OCI-M2 (cell line): ENCODE measurements around the gene EGFL7.

Experiments
- DNase-seq: peaks from one replicate; lab custom pipeline; 2025; ENCODE audit not compliant: unreplicated experiment; lab: John Stamatoyannopoulos, UW

Gene EGFL7

DNA sequence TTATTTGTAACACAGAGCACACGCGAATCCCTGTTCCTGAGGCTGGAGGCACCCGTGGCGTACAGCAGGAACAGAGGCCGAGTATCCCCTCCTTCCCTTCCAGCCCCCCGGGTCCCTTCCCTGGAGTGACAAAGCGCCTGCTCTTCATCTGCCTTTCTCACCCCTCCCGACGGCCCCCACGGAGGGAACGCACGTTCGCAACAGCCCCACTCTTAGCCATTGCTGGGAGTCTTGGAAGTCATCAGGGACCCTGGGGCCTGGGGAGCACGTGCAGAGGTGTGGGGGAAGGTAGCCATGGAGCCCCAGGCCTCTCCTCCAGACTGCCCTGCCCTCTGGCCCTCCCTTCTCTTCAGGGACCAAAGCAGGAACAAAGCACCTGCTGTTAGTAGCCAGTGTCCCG lies 22.1 kb downstream of the EGFL7 start:
- no peak for DNase-seq

DNA sequence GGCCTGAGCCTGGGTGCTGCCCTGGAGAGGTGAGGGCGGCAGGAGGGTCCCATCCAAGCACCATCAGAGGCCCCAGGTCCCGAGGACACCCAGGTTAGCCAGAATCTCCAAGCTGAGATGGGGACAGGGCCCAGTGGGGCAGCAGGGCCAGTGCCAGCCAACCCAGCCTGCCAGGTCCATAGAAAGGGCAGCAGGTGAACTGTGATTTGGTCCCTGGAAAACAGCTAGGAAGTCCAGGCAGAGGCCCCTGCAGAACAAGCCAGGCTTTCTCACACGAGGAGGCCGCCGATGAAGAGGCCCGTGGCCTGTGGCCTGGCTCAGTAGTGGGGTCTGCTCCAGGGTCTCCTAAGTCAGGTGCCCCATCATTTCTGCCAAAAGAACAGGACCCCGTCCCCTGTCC lies 22.5 kb downstream of the EGFL7 start:
- DNase-seq, result no peak

DNA sequence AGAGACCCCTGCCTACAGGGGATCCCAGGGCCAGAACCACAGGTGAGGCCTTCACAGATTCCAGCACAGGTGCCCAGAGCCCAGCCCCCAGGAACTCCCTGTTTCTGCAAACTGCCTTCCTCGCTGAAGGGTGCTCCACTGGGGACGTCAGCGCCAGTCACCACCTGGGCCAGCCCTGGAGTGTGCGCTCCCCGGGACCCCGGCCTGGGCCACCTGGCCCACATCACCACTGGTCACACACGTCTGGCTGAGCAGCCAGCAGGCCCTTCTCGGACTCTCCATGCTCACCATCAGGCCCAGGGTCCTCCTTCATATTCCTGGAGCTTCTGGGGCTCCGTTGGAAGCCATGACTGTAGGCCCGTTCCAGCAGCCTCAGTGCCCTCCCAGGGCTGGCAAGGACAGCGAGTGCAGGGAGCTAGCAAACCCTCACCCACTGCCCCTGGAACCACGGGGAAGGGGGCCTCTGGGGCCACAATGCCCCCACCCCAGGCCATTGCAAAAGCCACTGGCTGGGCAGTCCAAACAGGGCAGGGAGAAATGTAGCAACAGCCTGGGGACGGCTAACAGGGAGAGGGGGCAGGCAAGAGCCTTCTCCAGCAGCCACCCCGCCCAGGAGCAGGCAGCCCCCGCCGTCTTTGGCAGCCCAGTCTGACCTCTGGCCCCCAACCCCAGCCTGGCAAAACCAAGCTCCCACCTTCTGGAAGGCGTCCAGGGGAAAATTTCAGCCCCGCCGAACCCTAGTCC lies 23.2 kb downstream of the EGFL7 start:
- no peak for DNase-seq

DNA sequence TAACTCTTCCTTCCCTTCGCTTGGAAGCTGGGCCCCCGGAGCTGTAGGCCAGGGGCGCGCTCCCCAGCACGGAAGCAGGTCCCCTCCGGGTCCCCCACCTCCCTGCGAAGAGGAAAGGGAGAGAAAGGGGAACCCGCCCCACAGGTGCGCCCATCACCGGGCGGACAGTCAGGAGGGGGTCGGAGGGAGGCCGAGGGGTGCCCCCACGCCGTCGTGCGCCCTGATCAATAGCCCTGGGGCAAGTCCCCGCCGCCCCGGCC lies 23.7 kb downstream of the EGFL7 start:
- no peak for DNase-seq

DNA sequence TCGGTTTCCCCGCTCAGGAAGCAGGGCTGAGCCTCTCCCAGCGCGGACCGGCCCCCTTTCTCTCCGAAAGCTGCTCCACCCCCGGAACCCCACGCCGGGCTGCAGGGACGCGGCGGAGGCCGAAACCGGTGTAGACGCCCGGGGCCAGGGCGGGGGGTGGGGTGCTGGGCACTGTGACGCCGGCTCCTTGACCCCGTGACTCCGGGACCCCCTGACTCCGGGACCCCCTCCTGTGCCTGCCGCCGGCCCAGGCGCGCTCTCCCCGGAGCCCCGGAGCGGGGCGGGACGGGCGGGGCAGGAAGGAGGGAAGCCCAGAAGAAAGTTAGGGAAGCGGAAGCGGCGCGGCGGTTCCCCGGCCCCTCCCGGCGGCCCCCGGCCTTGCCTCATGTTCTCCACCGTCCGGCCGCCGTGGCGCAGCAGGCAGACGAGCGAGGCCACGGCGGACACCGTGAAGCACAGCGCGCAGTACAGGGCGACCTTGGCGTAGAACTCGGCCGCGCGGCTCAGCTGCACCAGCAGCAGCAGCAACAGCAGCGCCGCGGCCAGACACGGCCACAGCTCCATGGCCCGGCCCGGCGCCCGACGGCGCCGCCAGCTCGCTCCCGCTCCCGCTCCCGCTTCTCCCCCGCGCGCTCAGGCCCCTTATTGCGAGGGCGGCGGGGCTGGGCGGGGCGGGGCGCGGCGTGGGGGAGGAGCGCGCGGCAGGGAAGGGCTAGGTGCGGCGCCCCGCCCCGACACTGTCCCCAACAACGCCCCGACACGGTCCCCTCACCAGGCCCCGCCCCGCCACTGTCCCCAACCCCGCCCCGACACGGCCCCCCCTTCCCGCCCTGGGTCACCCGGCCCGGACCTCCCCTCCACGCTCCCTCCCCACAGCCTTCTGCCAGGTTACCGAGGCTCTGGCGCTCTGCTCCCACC lies 24.3 kb downstream of the EGFL7 start, which contains the start of gene AGPAT2:
TSS of gene AGPAT2 (minus strand) at position 664 of the 918 bp plus-strand sequence. CDS start at position 564, 100 bp downstream.
- no peak for DNase-seq

DNA sequence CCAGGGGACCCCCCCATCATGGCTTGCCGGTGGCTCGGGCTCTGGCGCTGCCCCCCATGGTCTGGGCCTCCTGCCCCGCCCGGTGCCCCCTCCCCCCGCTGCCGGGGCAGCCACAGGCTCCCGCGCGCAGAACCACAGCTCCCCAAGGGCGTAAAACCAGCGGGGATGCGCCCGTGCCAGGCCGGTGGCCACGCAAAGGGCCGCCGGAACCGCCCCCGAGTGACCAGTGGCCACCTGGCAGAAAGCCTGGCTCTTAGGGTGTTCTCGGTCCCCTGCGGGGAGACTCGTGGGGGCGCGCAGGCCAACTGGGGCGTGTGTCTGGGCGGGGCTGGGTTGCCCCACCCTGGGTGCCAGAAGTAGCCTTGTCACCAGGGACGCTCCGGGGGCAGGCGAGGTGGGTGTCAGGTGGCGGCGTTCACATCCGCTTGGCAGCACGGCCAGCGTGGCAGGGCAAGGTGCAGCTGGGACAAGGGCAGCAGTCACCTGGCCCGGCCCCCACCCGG lies 25.1 kb downstream of the EGFL7 start:
- no peak for DNase-seq

DNA sequence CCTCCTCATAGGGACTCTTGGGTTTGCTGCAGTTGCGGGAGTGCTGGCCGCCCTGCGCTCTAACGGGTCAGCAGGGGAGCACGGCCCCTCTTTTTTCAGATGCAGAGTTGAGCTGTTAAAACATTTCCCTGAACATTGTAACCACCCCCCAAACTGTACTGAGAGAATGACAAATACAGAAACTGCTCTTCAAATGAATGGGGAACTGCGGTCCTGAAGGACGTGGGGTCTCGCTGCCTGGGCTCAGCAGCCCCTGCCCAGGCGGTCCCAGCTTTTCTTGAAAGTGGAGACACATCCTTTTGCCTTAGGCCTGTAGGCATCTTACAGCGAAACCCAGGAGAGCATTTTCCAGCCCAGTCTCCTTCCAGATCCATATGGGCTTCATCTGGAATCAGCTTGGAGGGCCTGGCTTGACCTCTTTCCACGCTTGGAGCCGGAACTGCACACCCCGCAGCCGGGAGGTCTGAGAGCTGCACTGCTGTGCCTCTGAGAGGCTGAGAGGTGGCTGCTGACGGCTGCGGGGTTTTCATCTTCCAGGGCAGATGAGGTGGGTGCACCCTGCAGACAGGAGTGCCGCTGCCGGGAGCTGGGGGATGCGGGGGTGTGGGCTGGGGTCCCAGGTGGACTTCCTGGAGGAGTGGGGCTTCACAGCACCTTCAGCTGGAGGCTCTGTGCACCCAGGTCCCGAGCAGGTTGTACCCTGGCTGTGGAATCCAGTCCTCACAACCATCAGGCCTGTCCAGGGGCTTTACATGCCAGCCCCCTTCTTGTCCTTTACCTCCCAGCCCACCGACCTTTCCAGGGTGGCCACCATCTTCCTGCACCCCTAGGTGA lies 25.8 kb downstream of the EGFL7 start:
- no peak for DNase-seq

DNA sequence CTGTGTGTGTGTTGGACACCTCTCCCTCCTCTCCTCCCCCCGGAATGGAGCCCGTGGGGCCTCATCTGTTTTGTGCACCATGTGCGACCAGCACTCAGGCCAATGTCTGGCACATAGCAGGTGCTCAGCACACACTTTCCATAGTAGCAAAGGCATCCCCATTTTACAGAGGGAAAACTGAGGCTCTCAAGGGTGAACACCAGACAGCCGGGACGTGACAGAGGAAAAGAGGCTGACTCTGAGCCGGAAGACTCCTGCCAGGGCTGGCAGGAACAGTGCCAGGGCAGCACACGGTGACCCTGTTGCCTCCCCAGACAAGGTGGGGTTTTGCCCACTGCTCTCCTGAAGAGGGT lies 26.4 kb downstream of the EGFL7 start:
- DNase-seq, result no peak

DNA sequence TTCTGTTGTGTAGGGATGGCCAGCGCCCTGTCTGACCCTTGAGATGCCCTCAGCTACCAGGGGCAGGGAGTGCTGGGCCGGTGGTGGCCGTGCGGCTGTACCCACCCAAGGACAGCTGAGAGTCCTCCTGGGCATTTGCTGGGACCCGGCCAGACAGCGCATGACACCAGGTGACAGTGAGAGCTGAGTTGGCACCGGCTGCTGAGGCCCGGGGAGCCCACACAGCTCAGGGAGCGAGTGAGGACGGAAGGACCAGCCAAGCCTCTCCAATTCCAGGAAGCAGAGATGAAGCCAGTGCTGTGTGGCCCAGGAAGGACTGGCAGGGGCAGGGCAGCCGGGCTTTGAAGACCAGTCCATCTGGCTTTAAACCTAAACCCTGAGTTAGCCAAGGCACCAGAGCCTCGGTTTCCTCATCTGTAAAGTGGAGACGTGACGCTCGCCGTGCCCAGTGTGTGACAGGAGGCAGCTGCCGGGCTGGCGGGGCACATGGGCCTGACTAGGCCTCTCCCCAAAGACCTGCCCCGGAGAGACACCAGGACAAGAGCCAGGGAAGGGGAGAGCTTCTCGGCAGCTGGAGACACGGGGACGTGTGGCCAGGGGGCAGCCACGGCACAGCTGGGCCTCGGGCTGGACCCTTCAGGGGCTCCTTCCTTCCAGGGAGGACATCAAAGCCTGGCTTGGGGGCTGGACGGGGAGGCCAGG lies 27.5 kb downstream of the EGFL7 start:
- DNase-seq, result no peak

DNA sequence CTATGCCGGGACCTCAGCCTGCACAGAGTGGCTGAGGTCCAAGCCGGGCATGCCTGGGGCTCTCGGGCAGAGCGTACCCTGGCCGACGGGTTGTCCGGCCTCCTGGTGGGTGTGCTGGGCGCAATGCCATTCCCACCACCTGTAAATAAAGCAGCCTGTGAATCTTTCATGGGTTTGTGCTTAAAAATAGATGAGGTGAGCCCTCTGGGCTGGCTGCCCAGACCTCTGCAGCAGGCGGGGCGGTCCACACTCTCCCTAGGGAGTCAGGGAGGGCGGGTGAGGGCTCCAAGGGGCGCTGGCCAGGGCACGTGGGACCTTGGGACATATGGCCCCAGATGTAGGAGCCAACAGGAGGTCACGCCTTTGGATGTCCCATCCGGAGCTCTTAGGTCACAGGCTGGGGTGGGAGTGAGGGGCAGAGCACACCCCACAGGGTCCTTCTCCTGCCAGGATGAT lies 28.1 kb downstream of the EGFL7 start:
- no peak for DNase-seq

DNA sequence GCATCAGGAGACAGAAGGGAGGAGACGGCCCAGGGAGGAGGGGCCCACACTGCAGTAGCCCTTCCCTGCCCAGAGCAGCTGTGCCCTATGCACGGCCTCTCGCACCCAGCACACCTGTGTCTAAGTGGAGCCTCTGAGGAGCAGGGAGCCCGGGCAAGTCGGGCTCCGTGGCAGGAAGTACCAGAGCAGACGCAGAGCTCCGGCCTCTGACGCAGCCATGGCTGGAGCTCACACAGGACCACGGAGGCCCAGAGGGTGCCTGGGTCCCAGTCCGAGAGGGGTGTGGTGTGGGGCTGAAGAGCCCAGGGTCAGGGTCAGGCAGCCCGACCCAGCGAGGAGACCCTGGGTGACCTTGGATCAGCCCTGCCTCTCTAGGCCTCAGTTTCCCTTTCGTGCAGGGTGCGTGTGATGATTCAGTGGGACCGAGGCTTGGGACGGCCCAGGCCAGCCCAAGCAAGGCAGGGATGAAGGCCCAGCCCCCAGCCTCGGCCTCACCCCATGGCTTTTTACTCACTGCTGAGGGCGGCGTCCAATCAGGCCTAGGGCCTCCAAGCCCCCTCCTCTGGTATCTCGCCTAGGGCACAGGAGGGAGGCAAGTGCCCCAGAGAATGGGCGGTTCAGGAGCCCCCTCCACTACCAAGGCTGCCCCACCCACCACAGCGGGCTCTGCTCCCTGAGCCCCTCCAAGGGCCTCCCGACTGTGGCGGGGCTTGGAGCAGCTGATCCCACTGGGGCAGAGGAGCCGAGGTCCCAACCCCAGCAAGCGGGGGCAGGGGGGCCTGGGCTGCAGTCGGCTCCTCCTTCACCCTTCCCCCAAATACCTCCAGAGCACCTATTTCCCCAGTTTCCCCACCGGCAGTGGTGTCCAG lies 28.8 kb downstream of the EGFL7 start:
- DNase-seq, result no peak

DNA sequence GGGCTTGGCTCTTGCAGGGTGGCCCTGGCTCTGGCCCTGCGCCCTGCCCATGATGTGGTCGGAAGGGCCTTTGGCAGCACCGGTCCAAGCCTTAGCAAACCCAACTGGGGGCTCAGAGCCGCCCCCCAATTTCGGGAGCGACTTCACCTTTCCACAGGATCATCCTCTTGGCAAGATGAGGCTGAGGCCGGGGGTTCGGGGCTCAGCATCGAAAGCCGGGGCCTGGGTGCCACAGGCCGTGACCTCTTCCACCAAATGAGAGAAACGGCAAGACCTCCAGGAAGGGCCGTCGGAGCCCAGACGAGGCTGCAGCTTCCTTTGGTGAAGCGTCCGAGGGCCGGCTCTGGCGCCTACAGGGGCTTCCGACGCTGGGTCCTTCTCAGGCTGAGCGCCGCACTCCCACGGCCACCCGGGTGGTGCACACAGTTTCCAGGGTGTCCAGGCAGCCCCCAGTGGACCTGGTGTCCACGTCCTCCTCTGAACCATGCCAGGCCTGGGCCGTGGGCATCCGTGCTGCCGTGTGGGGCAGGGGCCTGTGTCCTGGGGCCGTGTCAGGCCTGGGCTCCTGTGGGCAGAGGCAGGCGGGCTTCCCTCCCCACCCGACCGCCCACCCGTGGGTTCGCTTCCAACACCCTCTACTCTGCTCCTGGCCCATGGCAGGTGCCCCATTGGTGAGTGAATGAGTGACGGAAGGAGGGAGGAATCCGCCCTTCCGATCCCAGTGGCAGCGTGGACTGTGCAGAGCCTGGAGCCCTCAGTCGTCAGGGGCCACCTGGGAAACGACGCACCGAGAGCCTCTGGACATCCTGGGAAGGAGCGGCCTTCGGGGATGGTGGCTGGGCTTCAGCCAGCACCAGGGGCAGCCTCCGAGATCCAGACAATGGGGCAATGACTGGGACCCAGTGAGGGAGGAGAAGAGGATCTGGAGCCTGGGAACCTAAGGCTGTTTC lies 29.7 kb downstream of the EGFL7 start:
- DNase-seq, result no peak

DNA sequence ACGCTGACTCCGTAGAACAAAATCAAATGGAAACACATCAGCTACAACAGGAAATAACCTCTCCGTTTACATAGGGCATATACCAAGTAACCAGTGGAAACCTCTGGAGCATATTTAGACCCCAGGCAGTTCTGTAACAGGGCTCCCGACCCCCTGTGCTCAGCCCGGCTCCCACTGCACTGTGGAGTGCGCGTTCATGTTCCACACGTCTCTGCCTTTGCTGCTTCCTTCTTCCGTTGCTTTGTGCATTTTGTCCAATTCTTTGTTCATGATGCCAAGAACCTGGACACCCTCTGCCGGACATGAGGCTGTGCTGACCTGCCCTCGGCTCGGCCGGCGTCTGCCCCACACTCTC lies 30.4 kb downstream of the EGFL7 start:
- no peak for DNase-seq

DNA sequence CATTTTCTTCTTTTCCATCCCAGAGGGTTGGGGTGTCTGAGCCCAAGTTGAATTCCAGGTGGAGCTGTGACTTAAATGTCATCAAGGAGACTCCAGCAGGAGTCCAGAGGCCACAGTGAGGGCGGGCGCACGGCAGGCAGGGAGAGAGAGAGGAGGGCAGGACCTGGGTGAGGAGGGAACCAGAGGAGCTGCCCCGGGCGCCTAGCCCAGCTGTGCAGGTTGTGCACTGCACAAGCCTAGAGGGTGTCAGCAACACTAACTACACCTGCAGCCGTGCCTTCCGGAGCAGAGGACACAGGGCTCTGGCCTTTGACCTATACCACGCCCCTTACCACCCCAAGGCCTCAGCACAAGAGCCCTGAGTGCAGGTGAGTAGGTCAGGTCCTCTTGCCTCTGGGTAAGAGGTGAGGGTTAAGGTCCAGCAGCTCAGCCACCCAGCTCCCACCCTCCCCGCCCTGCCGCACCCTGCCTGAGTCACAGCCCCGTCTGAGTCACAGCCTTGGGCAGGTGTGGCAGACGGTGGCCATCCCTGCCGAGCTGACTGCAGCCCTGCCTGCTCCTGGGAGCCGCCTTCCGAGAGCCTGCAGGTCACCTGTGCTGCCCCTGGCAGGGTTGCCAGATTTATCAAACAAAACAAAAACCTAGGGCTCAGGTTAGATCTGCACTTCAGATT lies 30.9 kb downstream of the EGFL7 start:
- no peak for DNase-seq

DNA sequence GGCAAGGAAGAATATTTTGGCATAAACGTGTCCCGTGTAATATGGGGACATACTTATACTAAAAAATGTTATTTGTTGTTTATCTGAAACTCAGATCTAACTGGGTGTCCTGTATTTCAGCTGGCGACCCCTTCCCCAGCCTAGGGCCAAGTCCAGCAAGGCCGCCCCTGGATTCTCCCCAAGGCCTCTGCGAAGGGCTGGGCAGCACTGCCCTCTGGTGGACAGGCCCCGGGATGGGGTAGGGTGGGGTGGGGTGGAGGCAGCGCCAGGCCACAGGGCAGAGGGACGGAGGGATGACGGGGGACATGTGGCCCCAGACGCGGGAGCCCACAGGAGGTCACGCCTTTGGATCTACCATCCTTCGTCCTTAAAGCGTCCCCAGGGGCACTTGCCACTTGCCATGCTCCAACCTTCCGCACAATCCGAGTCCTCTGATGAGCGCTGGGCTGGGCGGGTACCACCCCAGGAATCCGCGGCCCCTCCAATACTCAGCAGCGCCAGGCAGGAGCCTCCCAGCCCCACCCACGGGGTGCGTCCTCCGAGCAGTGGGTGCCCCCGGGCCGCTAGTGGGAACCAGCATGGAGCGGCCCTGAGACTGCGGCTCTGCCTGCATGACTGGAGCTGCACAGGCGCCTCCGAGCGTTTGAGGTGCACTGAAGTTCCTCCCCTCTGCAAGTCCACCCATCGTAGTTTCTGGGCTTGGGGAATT lies 31.6 kb downstream of the EGFL7 start:
- no peak for DNase-seq

DNA sequence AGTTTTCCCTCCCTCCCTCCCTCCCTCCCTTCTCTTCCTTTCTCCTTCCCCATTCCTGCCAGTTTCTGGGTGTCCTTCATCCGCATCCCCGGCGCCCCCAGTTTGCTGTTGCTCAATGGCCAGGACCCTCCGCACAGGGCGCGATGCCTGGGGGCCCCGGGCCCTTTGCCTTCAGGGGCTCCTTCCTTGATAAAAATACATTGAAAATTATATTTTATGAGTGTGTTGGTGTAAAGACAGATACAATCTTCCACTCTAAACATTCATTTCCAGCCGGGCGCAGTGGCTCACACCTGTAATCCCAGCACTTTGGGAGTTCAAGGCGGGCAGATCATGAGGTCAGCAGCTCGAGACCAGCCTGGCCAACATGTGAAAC lies 32.1 kb downstream of the EGFL7 start:
- no peak for DNase-seq

DNA sequence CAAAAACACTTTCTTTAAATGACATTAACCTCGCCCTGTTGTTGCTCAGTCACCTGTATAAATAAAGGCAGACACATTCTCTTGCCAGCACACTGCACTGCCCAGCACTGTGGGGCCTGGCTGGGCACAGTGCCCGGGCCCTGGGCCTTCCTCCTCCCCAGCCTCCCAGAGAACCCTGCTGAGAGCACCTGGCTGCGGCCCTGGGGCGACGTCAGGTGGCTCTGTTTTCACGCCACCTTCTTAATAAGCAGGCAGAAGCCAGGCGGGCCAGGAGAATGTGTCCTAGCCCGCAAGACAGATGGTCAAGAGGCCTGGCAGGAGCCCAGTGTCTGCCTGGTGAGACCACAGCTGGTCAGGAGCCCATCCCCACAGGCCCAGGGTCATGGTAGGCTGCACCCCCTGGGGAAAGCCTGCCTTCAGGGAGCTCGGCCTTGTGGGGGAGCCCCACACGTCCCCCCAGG lies 32.7 kb downstream of the EGFL7 start:
- DNase-seq, result no peak

DNA sequence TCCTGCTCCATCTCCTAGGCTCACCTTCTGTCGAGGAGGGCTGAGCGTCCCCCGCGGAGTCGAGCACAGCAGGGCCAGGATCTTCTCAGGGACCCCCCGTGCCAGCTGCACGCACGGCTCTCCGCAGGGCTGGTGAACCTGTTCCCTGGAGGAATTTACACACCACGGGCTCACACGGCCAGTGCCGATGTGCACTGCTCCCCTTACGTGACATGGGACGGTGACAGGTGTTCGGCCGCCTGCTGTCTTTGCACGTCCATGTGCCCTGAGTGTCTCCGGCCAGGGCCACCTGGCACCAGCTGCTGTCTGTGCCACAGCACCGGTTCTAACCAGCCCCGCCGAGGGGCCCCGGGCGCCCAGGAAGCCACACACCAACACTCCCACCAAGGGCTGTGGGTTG lies 33.2 kb downstream of the EGFL7 start:
- DNase-seq, result no peak
